Ovary (tissue), 3 donors: ENCODE data around the gene DKK3.

Source experiments
- EP300 ChIP-seq: sonication (generic); formaldehyde crosslinking; IDR thresholded peaks from one replicate; pipeline ENCODE4 v1.6.1; 2017; ENCODE audit warnings: antibody characterized with exemption
- TF ChIP-seq, protein P1 (sequence below), 3 donors: fragments of 450-650 bp in 2 of 3; fragments of 200-600 bp in 1 of 3; IDR thresholded peaks; one replicate each; pipeline versions ENCODE4 v1.5.1 to v1.8.0; 2016 to 2022; ENCODE audit warnings: antibody characterized with exemption in 3 of 3, mild to moderate bottlenecking in 1 of 3
- donor health status: DM: no; HTN: no; CAD: no.

DNA sequence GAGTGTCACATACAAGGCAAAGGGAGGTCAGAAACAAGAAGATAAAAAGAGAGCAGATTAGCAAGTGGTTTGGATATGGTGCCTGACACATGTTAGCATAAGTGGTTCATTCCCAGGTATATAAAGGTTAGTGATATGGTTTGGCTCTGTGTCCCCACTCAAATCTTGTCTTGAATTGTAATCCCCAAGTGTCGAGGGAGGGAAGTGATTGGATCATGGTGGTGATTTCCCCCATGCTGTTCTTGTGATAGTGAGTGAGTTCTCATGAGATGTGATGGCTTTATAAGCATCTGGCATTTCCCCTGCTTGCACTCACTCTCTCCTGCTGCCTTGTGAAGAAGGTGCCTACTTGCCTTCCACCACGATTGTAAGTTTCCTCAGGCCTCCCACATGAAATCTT is 12.1 kb upstream of the DKK3 start:
- TF ChIP-seq, protein P1, sequence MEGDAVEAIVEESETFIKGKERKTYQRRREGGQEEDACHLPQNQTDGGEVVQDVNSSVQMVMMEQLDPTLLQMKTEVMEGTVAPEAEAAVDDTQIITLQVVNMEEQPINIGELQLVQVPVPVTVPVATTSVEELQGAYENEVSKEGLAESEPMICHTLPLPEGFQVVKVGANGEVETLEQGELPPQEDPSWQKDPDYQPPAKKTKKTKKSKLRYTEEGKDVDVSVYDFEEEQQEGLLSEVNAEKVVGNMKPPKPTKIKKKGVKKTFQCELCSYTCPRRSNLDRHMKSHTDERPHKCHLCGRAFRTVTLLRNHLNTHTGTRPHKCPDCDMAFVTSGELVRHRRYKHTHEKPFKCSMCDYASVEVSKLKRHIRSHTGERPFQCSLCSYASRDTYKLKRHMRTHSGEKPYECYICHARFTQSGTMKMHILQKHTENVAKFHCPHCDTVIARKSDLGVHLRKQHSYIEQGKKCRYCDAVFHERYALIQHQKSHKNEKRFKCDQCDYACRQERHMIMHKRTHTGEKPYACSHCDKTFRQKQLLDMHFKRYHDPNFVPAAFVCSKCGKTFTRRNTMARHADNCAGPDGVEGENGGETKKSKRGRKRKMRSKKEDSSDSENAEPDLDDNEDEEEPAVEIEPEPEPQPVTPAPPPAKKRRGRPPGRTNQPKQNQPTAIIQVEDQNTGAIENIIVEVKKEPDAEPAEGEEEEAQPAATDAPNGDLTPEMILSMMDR (IDR thresholded peaks at IDR 0.05) = no peak
- no peak for TF ChIP-seq EP300
